Astrocyte (in vitro differentiated cells and primary cell): ENCODE measurements around the gene DNER. TPM values are rescaled to one million over a fixed set of nuclear protein-coding genes. Genes with fewer than 3 reads are reported as not detected.

Source experiments
- DNase-seq: peaks from one replicate; pipeline ENCODE4 v3.0.0-alpha.2; 2010; ENCODE audit warnings: low read depth
- FAIRE-seq: peaks from 2 replicates; lab custom pipeline; 2011; peaks lifted over from hg19 to GRCh38; lab: Jason Lieb, UNC
- H2AFZ ChIP-seq: 2 replicates; pipeline ENCODE4 v1.6.0; 2012; ENCODE audit warnings: low read depth, low read length, inconsistent platforms
- H3K27ac ChIP-seq: 2 replicates; pipeline ENCODE4 v1.5.1; 2011; ENCODE audit warnings: low read depth, low read length, inconsistent platforms
- H3K27me3 ChIP-seq: 2 replicates; pipeline ENCODE4 v1.6.0; 2011; ENCODE audit warnings: low read length, inconsistent platforms; ENCODE audit not compliant: insufficient read depth
- H3K36me3 ChIP-seq: 2 replicates; pipeline ENCODE4 v1.5.1; 2011; ENCODE audit warnings: low read length, inconsistent platforms; ENCODE audit not compliant: insufficient read depth
- H3K4me1 ChIP-seq: 2 replicates; pipeline ENCODE4 v1.5.1; 2011; ENCODE audit warnings: low read length, inconsistent platforms; ENCODE audit not compliant: insufficient read depth
- H3K4me2 ChIP-seq: 2 replicates; pipeline ENCODE4 v1.6.0; 2012; ENCODE audit warnings: low read length, inconsistent platforms
- H3K4me3 ChIP-seq: 2 replicates; pipeline ENCODE4 v1.5.1; 2011; ENCODE audit warnings: low read depth, mild to moderate bottlenecking, low read length, inconsistent platforms; ENCODE audit not compliant: insufficient read depth
- H3K79me2 ChIP-seq: 2 replicates; pipeline ENCODE4 v1.6.0; 2012; ENCODE audit warnings: mild to moderate bottlenecking, low read length, inconsistent platforms; ENCODE audit not compliant: insufficient read depth
- H3K9ac ChIP-seq: 2 replicates; pipeline ENCODE4 v1.6.0; 2012; ENCODE audit warnings: mild to moderate bottlenecking, low read length, inconsistent platforms
- H3K9me3 ChIP-seq: 2 replicates; pipeline ENCODE4 v1.5.1; 2012; ENCODE audit warnings: low read depth, mild to moderate bottlenecking, low read length, inconsistent platforms; ENCODE audit not compliant: insufficient read depth
- H4K20me1 ChIP-seq: 2 replicates; pipeline ENCODE4 v1.6.0; 2012; ENCODE audit warnings: low read length, inconsistent platforms; ENCODE audit not compliant: insufficient read depth
- H3K27ac Mint-ChIP-seq: one replicate; pipeline ENCODE4 v1.8.0; 2021; ENCODE audit warnings: mild to moderate bottlenecking, mixed read lengths; ENCODE audit not compliant: unreplicated experiment
- H3K27me3 Mint-ChIP-seq: one replicate; pipeline ENCODE4 v1.8.0; 2021; ENCODE audit warnings: low read depth, mixed read lengths; ENCODE audit not compliant: unreplicated experiment
- H3K36me3 Mint-ChIP-seq: one replicate; pipeline ENCODE4 v1.8.0; 2021; ENCODE audit warnings: low read depth, mixed read lengths; ENCODE audit not compliant: unreplicated experiment
- H3K4me1 Mint-ChIP-seq: one replicate; pipeline ENCODE4 v1.8.0; 2021; ENCODE audit warnings: low read depth, mixed read lengths; ENCODE audit not compliant: unreplicated experiment
- H3K4me3 Mint-ChIP-seq: one replicate; pipeline ENCODE4 v1.8.0; 2021; ENCODE audit warnings: mild to moderate bottlenecking, moderate library complexity, mixed read lengths; ENCODE audit not compliant: unreplicated experiment
- H3K9me3 Mint-ChIP-seq: one replicate; pipeline ENCODE4 v1.8.0; 2021; ENCODE audit warnings: mild to moderate bottlenecking, mixed read lengths; ENCODE audit not compliant: unreplicated experiment
- CTCF ChIP-seq: IDR thresholded peaks from 2 replicates; pipeline ENCODE4 v1.5.1; 2011; ENCODE audit warnings: low read depth, mild to moderate bottlenecking, inconsistent platforms, low read length, moderate library complexity; ENCODE audit not compliant: insufficient read depth
- EZH2 ChIP-seq: IDR thresholded peaks from 2 replicates; pipeline ENCODE4 v1.6.1; 2012; ENCODE audit warnings: mild to moderate bottlenecking, low read length, inconsistent platforms; ENCODE audit not compliant: insufficient read depth
- total RNA-seq: library from RNA; stranded (reverse); gene quantifications from 2 replicates; pipeline ENCODE4 v1.2.1, GENCODE V29; 2021

DNER gene
- total RNA-seq, 1 donor from 2014 or later = 1.0 TPM

GRCh38 chr2:229718057-229718456, 3.7 kb upstream of the DNER start:
- no peak overlapping the region for H3K27ac ChIP-seq
- Mint-ChIP-seq H3K9me3 (no peaks in the 10 kb centered on the region), H3K4me3 (no peak overlapping the region), H3K36me3 (peaks cover 3% of the 10 kb centered on the region), H3K27me3 (peaks cover 48% of the 10 kb centered on the region), H3K27ac (no peak overlapping the region), H3K4me1 (peaks cover 2% of the 10 kb centered on the region)
- H3K27me3 ChIP-seq = peaks cover 26% of the 10 kb centered on the region
- DNase-seq (no peak), FAIRE-seq (no peak)
- no peaks in the 10 kb centered on the region for H3K36me3 ChIP-seq
- H3K9me3 ChIP-seq = no peaks in the 10 kb centered on the region
- no peaks in the 10 kb centered on the region for H3K79me2 ChIP-seq
- TF ChIP-seq EZH2 = no peak
- no peak for TF ChIP-seq CTCF
- H2AFZ ChIP-seq = no peak overlapping the region
- H3K4me3 ChIP-seq = no peak overlapping the region
- no peak overlapping the region for H3K9ac ChIP-seq
- peaks cover 13% of the 10 kb centered on the region for H3K4me1 ChIP-seq
- H3K4me2 ChIP-seq = no peak overlapping the region
- H4K20me1 ChIP-seq = no peaks in the 10 kb centered on the region

GRCh38 chr2:229715895-229716507, 1.6 kb upstream of the DNER start:
- Histone ChIP-seq H2AFZ (no peak overlapping the region), H3K4me3 (no peak overlapping the region), H4K20me1 (no peaks in the 10 kb centered on the region), H3K9me3 (no peaks in the 10 kb centered on the region), H3K4me2 (no peak overlapping the region), H3K9ac (no peak overlapping the region), H3K79me2 (no peaks in the 10 kb centered on the region), H3K36me3 (no peaks in the 10 kb centered on the region), H3K27ac (no peak overlapping the region), H3K27me3 (peaks cover 37% of the 10 kb centered on the region), H3K4me1 (peaks cover 13% of the 10 kb centered on the region)
- Mint-ChIP-seq H3K4me1 (peaks cover 2% of the 10 kb centered on the region), H3K9me3 (no peaks in the 10 kb centered on the region), H3K27ac (no peak overlapping the region), H3K4me3 (peak overlapping the region; percentile 22), H3K36me3 (peaks cover 3% of the 10 kb centered on the region), H3K27me3 (peaks cover 68% of the 10 kb centered on the region)
- FAIRE-seq (no peak), DNase-seq (no peak)
- no peak for TF ChIP-seq EZH2
- TF ChIP-seq CTCF = peak; percentile 45

DNA sequence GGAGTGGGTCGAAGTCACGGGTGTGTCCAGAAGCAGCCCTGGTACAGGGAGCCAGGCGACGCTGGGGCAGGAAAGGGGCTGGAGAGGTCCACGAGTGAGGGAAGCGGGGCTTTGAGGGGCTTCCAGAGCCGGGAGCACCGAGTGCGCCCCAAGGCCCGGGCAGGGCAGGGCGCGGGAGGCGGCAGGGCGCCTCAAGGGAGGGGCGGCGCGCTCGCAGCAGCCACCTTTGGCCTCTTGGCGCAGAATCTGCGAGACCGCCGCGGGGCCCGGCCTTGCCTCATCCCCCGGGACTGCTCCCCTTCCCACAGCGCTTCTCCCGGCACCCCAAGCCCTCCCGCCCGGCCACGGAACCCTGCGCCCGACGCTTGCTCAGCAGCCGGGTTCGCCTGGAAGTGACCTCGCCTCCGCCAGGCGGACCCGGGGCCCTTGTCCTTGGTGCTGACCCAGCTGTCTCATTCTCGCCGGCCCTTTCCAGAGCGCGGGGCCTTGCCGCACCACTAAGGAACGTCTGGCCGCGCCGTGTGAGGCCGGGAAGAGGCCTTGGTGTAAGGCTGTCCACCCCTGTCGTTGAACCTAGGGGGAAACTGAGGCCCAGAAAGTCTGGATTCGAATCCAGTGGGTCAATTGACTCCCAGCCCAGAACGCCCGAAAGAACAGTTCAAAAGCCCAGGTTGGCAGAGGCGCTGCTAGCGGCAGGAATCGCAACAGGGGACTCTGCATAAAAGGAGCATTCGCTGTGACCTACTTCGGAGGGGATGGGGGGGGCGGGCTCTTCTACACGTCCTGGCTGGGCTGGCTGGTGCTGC, 584 bp upstream of the DNER start:
- Histone ChIP-seq H4K20me1 (no peaks in the 10 kb centered on the region), H3K27me3 (peaks cover 42% of the 10 kb centered on the region), H3K36me3 (no peaks in the 10 kb centered on the region), H3K79me2 (no peaks in the 10 kb centered on the region), H3K4me2 (peak overlapping the region; percentile 90), H3K4me1 (peaks cover 13% of the 10 kb centered on the region), H3K9ac (no peak overlapping the region), H3K27ac (no peak overlapping the region), H3K9me3 (no peaks in the 10 kb centered on the region), H3K4me3 (peak overlapping the region; percentile 59), H2AFZ (peak overlapping the region; percentile 58)
- Mint-ChIP-seq H3K27ac (no peak overlapping the region), H3K4me3 (peak overlapping the region; percentile 69), H3K9me3 (no peaks in the 10 kb centered on the region), H3K4me1 (no peaks in the 10 kb centered on the region), H3K36me3 (peaks cover 3% of the 10 kb centered on the region), H3K27me3 (peaks cover 77% of the 10 kb centered on the region)
- no peak for TF ChIP-seq EZH2
- no peak for TF ChIP-seq CTCF
- DNase-seq (peak; percentile 57), FAIRE-seq (no peak)
